DMS153 treated with DMSO at 0.1 percent for 48 hours (cell line): ENCODE results near the gene SLC35B1.

Experiments used
- DNase-seq: peaks from one replicate; lab custom pipeline; 2025; ENCODE audit not compliant: unreplicated experiment; lab: John Stamatoyannopoulos, UW

Gene SLC35B1

GRCh38 chr17:49707608-49708514 is at the start of gene SLC35B1:
TSS of gene SLC35B1 (minus strand) at chr17:49707964. CDS start at chr17:49707833, 131 bp downstream.
- DNase-seq: peak; percentile 98

- DNase-seq: no peak
Measured at GRCh38 chr17:49757151-49757777, 49.5 kb upstream of the SLC35B1 start.

- DNase-seq: no peak
Measured at GRCh38 chr17:49756323-49757150, 48.8 kb upstream of the SLC35B1 start.

- no peak for DNase-seq
Measured at GRCh38 chr17:49755663-49756283, 48.0 kb upstream of the SLC35B1 start.

- DNase-seq: no peak
Measured at GRCh38 chr17:49753959-49754391, 46.2 kb upstream of the SLC35B1 start.

GRCh38 chr17:49752508-49752907 is 44.7 kb upstream of the SLC35B1 start:
- DNase-seq: no peak

- no peak for DNase-seq
Measured at GRCh38 chr17:49749730-49750129, 42.0 kb upstream of the SLC35B1 start.

- DNase-seq: no peak
Measured at GRCh38 chr17:49748791-49749190, 41.0 kb upstream of the SLC35B1 start.

- DNase-seq: no peak
Measured at GRCh38 chr17:49748223-49748622, 40.5 kb upstream of the SLC35B1 start.

- no peak for DNase-seq
Measured at GRCh38 chr17:49747632-49748031, 39.9 kb upstream of the SLC35B1 start.

- no peak for DNase-seq
Measured at GRCh38 chr17:49746791-49747490, 39.2 kb upstream of the SLC35B1 start.

GRCh38 chr17:49745175-49746139 is 37.7 kb upstream of the SLC35B1 start:
- no peak for DNase-seq

- DNase-seq: no peak
Measured at GRCh38 chr17:49742166-49742638, 34.4 kb upstream of the SLC35B1 start.

GRCh38 chr17:49741692-49742076 is 33.9 kb upstream of the SLC35B1 start:
- no peak for DNase-seq

- no peak for DNase-seq
Measured at GRCh38 chr17:49741009-49741691, 33.4 kb upstream of the SLC35B1 start.

- peak; percentile 87 for DNase-seq
Measured at GRCh38 chr17:49739641-49740271, 32.0 kb upstream of the SLC35B1 start.

GRCh38 chr17:49738456-49739163 is 30.8 kb upstream of the SLC35B1 start:
- DNase-seq: no peak
